ENCODE results near the gene PRG3. TPM values are rescaled to one million over a fixed set of nuclear protein-coding genes. Genes with fewer than 3 reads are reported as not detected.

The PRG3 gene
- total and polyA plus RNA-seq, 9 of the 15 experiments (the other 6 are each of a cell fraction or from before 2014, with no cell fraction given), result 0.18 to 0.55 (median 0.38) TPM; not detected in 6

- TF ChIP-seq GMEB1 (CRISPR knock-in tag; IDR thresholded peaks at IDR 0.05) (no peak), SP2 (IDR thresholded peaks at IDR 0.05; ENCODE audit: extremely low read depth, low read depth, low read length, poor library complexity, severe bottlenecking) (peak; percentile 99), KDM4B (IDR thresholded peaks at IDR 0.05; ENCODE audit: borderline replicate concordance in 2 of 2, low read depth in 1 of 2) (0 out of 4 replicates have a peak, but pooled peaks of 1 of the 2 experiments have one; percentile 29), MEF2D (tag; conservative IDR thresholded peaks at IDR 0.05; ENCODE audit: low read depth) (no peak), NFRKB (IDR thresholded peaks at IDR 0.05; ENCODE audit: low read depth) (no peak), MCM5 (IDR thresholded peaks at IDR 0.05; ENCODE audit: low read depth) (no peak), FOXK2 (conservative IDR thresholded peaks at IDR 0.05 in 1 of 2, IDR thresholded peaks at IDR 0.05 in 1 of 2; ENCODE audit: low read depth in 2 of 2) (peak in 1 of 2 experiments; percentile 97; a peak in 2 of 4 replicates), PCBP1 (IDR thresholded peaks at IDR 0.05; ENCODE audit: low read depth, low read length, poor library complexity, severe bottlenecking) (peak; percentile 95), NEUROD1 (IDR thresholded peaks at IDR 0.05; ENCODE audit: borderline replicate concordance, low read depth, low read length, partially characterized antibody) (peak; percentile 11), ZMIZ1 (IDR thresholded peaks at IDR 0.05; ENCODE audit: low read depth in 2 of 2, low read length in 2 of 2) (peak in 1 of 2 experiments; percentile 68; a peak in 1 of 4 replicates), AFF4 (CRISPR knock-in tag; IDR thresholded peaks at IDR 0.05) (0 out of 2 replicates have a peak, but pooled peaks have one; percentile 12), NKRF (IDR thresholded peaks at IDR 0.05; ENCODE audit: borderline replicate concordance) (peak; percentile 42; the same call in 1 of the 2 replicates), NCOA1 (IDR thresholded peaks at IDR 0.05; ENCODE audit: low read depth) (0 out of 2 replicates have a peak, but pooled peaks have one; percentile 12), DPF2 (IDR thresholded peaks at IDR 0.05) (0 out of 2 replicates have a peak, but pooled peaks have one; percentile 20)
These were observed 45.4 kb downstream of the PRG3 start, which contains the start of gene SSRP1 (continued) for GRCh38 chr11:57335343-57336110.

All from K562 (cell line).